BLaER1 (cell line): Measurements from ENCODE around the gene ENOSF1.
"Not testable (repeated sequence)": the region's sequence is repeated elsewhere in the genome, so short reads cannot be mapped to it uniquely, and the experiment has no call there.

Source experiments
- H3K27ac ChIP-seq: shearing (Covaris generic); formaldehyde crosslinking; 2 replicates; pipeline ENCODE4 v1.8.1; 2022
- H3K27me3 ChIP-seq: shearing (Covaris generic); formaldehyde crosslinking; 2 replicates; pipeline ENCODE4 v1.8.1; 2022
- H3K36me3 ChIP-seq: shearing (Covaris generic); formaldehyde crosslinking; 2 replicates; pipeline ENCODE4 v1.8.1; 2022
- H3K4me1 ChIP-seq: shearing (Covaris generic); formaldehyde crosslinking; 2 replicates; pipeline ENCODE4 v1.8.1; 2022
- H3K4me2 ChIP-seq: shearing (Covaris generic); formaldehyde crosslinking; 2 replicates; pipeline ENCODE4 v1.8.1; 2022
- H3K4me3 ChIP-seq: shearing (Covaris generic); formaldehyde crosslinking; 2 replicates; pipeline ENCODE4 v1.8.1; 2022
- H3K9ac ChIP-seq: shearing (Covaris generic); formaldehyde crosslinking; 2 replicates; pipeline ENCODE4 v1.8.1; 2022
- H3K9me3 ChIP-seq: shearing (Covaris generic); formaldehyde crosslinking; 2 replicates; pipeline ENCODE4 v1.8.1; 2022
- H4K20me1 ChIP-seq: shearing (Covaris generic); formaldehyde crosslinking; 2 replicates; pipeline ENCODE4 v1.8.1; 2022
- Cebpa-rat ChIP-seq: shearing (Covaris generic); IDR thresholded peaks from 2 replicates; pipeline ENCODE4 v1.8.1; 2022

The ENOSF1 gene

GRCh38 chr18:712401-713134 is at the start of gene ENOSF1:
ENOSF1 (minus strand) TSS chr18:712630; CDS start chr18:712587, 43 bp downstream.
- H3K9me3 ChIP-seq, result peaks cover 14% of the 10 kb centered on the region
- no peak for TF ChIP-seq Cebpa-rat
- H3K36me3 ChIP-seq, result peaks cover 14% of the 10 kb centered on the region
- H3K27ac ChIP-seq, result peak within 1 kb of the TSS; percentile 62
- no peaks in the 10 kb centered on the region for H4K20me1 ChIP-seq
- H3K4me2 ChIP-seq, result peak within 1 kb of the TSS; percentile 86
- peak within 1 kb of the TSS; percentile 74 for H3K9ac ChIP-seq
- H3K27me3 ChIP-seq, result peaks cover 23% of the 10 kb centered on the region
- peak within 1 kb of the TSS; percentile 71 for H3K4me3 ChIP-seq
- H3K4me1 ChIP-seq, result peaks cover 16% of the 10 kb centered on the region

GRCh38 chr18:759864-760263 is 47.4 kb upstream of the ENOSF1 start:
- H3K27ac ChIP-seq, H3K4me3 ChIP-seq, H3K9ac ChIP-seq, H3K9me3 ChIP-seq, H3K4me1 ChIP-seq, H3K27me3 ChIP-seq, H3K4me2 ChIP-seq: not testable (repeated sequence)
- Histone ChIP-seq H3K36me3 (peaks cover 29% of the 10 kb centered on the region), H4K20me1 (peaks cover 43% of the 10 kb centered on the region)

GRCh38 chr18:755506-755905 is 43.1 kb upstream of the ENOSF1 start:
- peaks cover 21% of the 10 kb centered on the region for H4K20me1 ChIP-seq
- TF ChIP-seq Cebpa-rat, result no peak
- H3K27ac ChIP-seq, result no peak overlapping the region
- peaks cover 6% of the 10 kb centered on the region for H3K9me3 ChIP-seq
- no peaks in the 10 kb centered on the region for H3K27me3 ChIP-seq
- H3K36me3 ChIP-seq, result peaks cover 53% of the 10 kb centered on the region
- no peak overlapping the region for H3K9ac ChIP-seq
- H3K4me2 ChIP-seq, result no peak overlapping the region
- no peak overlapping the region for H3K4me3 ChIP-seq
- H3K4me1 ChIP-seq, result no peaks in the 10 kb centered on the region

- Histone ChIP-seq H3K36me3 (peaks cover 52% of the 10 kb centered on the region), H3K4me1 (no peaks in the 10 kb centered on the region), H3K4me3 (no peak overlapping the region), H3K9me3 (no peaks in the 10 kb centered on the region), H3K9ac (no peak overlapping the region), H3K27ac (no peak overlapping the region), H4K20me1 (peaks cover 21% of the 10 kb centered on the region), H3K4me2 (no peak overlapping the region), H3K27me3 (no peaks in the 10 kb centered on the region)
- TF ChIP-seq Cebpa-rat, result no peak
These were observed 42.2 kb upstream of the ENOSF1 start for GRCh38 chr18:754656-755055.

GRCh38 chr18:750456-750855 is 38.0 kb upstream of the ENOSF1 start:
- H3K4me3 ChIP-seq, result no peak overlapping the region
- no peaks in the 10 kb centered on the region for H3K27me3 ChIP-seq
- H3K36me3 ChIP-seq, result peaks cover 64% of the 10 kb centered on the region
- no peak overlapping the region for H3K4me2 ChIP-seq
- no peaks in the 10 kb centered on the region for H3K9me3 ChIP-seq
- H4K20me1 ChIP-seq, result peaks cover 13% of the 10 kb centered on the region
- no peaks in the 10 kb centered on the region for H3K4me1 ChIP-seq
- H3K27ac ChIP-seq, result no peak overlapping the region
- no peak overlapping the region for H3K9ac ChIP-seq
- no peak for TF ChIP-seq Cebpa-rat

- no peak for TF ChIP-seq Cebpa-rat
- Histone ChIP-seq H3K4me2 (no peak overlapping the region), H3K27ac (no peak overlapping the region), H3K9ac (no peak overlapping the region), H3K4me3 (no peak overlapping the region), H3K27me3 (no peaks in the 10 kb centered on the region), H3K9me3 (no peaks in the 10 kb centered on the region), H4K20me1 (no peaks in the 10 kb centered on the region), H3K36me3 (peaks cover 56% of the 10 kb centered on the region), H3K4me1 (peaks cover 15% of the 10 kb centered on the region)
These were observed 32.6 kb upstream of the ENOSF1 start for GRCh38 chr18:744832-745597.

GRCh38 chr18:741931-742512 is 29.6 kb upstream of the ENOSF1 start:
- Histone ChIP-seq H4K20me1 (no peaks in the 10 kb centered on the region), H3K4me1 (peaks cover 15% of the 10 kb centered on the region), H3K27ac (no peak overlapping the region), H3K9me3 (no peaks in the 10 kb centered on the region), H3K4me3 (no peak overlapping the region), H3K36me3 (peaks cover 70% of the 10 kb centered on the region), H3K9ac (no peak overlapping the region), H3K27me3 (no peaks in the 10 kb centered on the region), H3K4me2 (no peak overlapping the region)
- no peak for TF ChIP-seq Cebpa-rat

GRCh38 chr18:732371-732770 is 19.9 kb upstream of the ENOSF1 start:
- no peaks in the 10 kb centered on the region for H3K4me1 ChIP-seq
- no peak overlapping the region for H3K4me2 ChIP-seq
- H3K27ac ChIP-seq, result no peak overlapping the region
- TF ChIP-seq Cebpa-rat, result no peak
- no peak overlapping the region for H3K4me3 ChIP-seq
- H3K9me3 ChIP-seq, result no peaks in the 10 kb centered on the region
- H3K36me3 ChIP-seq, result peaks cover 83% of the 10 kb centered on the region
- no peaks in the 10 kb centered on the region for H3K27me3 ChIP-seq
- no peaks in the 10 kb centered on the region for H4K20me1 ChIP-seq
- H3K9ac ChIP-seq, result no peak overlapping the region

- no peak for TF ChIP-seq Cebpa-rat
- no peaks in the 10 kb centered on the region for H3K9me3 ChIP-seq
- no peaks in the 10 kb centered on the region for H3K27me3 ChIP-seq
- no peak overlapping the region for H3K27ac ChIP-seq
- no peaks in the 10 kb centered on the region for H4K20me1 ChIP-seq
- H3K4me3 ChIP-seq, result no peak overlapping the region
- H3K36me3 ChIP-seq, result peaks cover 71% of the 10 kb centered on the region
- H3K4me1 ChIP-seq, result no peaks in the 10 kb centered on the region
- no peak overlapping the region for H3K4me2 ChIP-seq
- H3K9ac ChIP-seq, result no peak overlapping the region
These were observed 18.8 kb upstream of the ENOSF1 start for GRCh38 chr18:731185-731584.

GRCh38 chr18:730692-731091 is 18.3 kb upstream of the ENOSF1 start:
- H3K4me3 ChIP-seq, result no peak overlapping the region
- H3K9me3 ChIP-seq, result no peaks in the 10 kb centered on the region
- H3K36me3 ChIP-seq, result peaks cover 69% of the 10 kb centered on the region
- no peaks in the 10 kb centered on the region for H4K20me1 ChIP-seq
- no peak overlapping the region for H3K9ac ChIP-seq
- H3K27ac ChIP-seq, result no peak overlapping the region
- no peaks in the 10 kb centered on the region for H3K27me3 ChIP-seq
- no peak overlapping the region for H3K4me2 ChIP-seq
- H3K4me1 ChIP-seq, result no peaks in the 10 kb centered on the region
- TF ChIP-seq Cebpa-rat, result no peak

- H3K4me2 ChIP-seq, H3K4me1 ChIP-seq, H3K27ac ChIP-seq, H3K9ac ChIP-seq, H3K27me3 ChIP-seq, H4K20me1 ChIP-seq, H3K4me3 ChIP-seq, H3K9me3 ChIP-seq: not testable (repeated sequence)
- H3K36me3 ChIP-seq, result peaks cover 67% of the 10 kb centered on the region
These were observed 17.7 kb upstream of the ENOSF1 start for GRCh38 chr18:730120-730519.
